Measurements from ENCODE around the gene PTPRN2. TPM values are rescaled to one million over a fixed set of nuclear protein-coding genes. Genes with fewer than 3 reads are reported as not detected.

The PTPRN2 gene
- total RNA-seq, 3 donors from 2014 or later, result 0.43 to 0.66 (median 0.63) TPM

DNA sequence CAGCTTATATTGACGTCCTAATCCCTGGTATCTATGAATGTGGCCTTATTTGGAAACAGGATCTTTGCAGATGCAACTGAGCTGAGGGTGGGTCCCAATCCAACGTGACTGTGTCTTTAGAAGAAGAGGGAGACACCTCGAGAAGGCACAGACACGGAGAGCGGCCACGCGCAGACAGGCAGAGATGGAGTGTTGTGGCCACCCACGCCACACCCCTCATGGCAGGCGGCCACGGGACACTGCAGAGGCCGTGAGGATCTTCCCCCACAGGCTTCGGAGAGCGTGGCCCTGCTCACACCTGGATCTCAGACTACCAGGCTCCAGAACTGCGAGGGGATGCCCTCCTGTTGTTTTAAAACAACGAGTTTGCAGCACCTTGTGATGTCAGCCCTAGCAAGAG, 1005.9 kb downstream of the PTPRN2 start:
- ATAC-seq (no peak), DNase-seq (no peak)
- peaks cover 15% of the 10 kb centered on the region for H3K4me1 Mint-ChIP-seq (ENCODE audit: low read depth)
- H3K36me3 Mint-ChIP-seq (ENCODE audit: insufficient read depth), result no peaks in the 10 kb centered on the region
- H3K9me3 Mint-ChIP-seq, result no peaks in the 10 kb centered on the region
- no peak overlapping the region for H3K4me3 Mint-ChIP-seq
- peaks cover 17% of the 10 kb centered on the region for H3K27me3 Mint-ChIP-seq (ENCODE audit: low read depth)

GRCh38 chr7:157580324-157580723, 1007.3 kb downstream of the PTPRN2 start:
- ATAC-seq, result no peak
- H3K27me3 Mint-ChIP-seq (ENCODE audit: low read depth), result peaks cover 6% of the 10 kb centered on the region

GRCh38 chr7:157579425-157579824, 1008.2 kb downstream of the PTPRN2 start:
- Mint-ChIP-seq H3K36me3 (ENCODE audit: insufficient read depth) (no peaks in the 10 kb centered on the region), H3K27me3 (ENCODE audit: low read depth) (peaks cover 5% of the 10 kb centered on the region), H3K4me1 (ENCODE audit: low read depth) (peaks cover 14% of the 10 kb centered on the region), H3K9me3 (no peaks in the 10 kb centered on the region), H3K4me3 (no peak overlapping the region)
- DNase-seq (no peak), ATAC-seq (no peak)

More at GRCh38 chr7:157580324-157580723, 1007.3 kb downstream of the PTPRN2 start:
- peaks cover 19% of the 10 kb centered on the region for H3K4me1 Mint-ChIP-seq (ENCODE audit: low read depth)
- H3K36me3 Mint-ChIP-seq (ENCODE audit: insufficient read depth), result no peaks in the 10 kb centered on the region
- no peaks in the 10 kb centered on the region for H3K9me3 Mint-ChIP-seq
- no peak overlapping the region for H3K4me3 Mint-ChIP-seq
- no peak for DNase-seq

DNA sequence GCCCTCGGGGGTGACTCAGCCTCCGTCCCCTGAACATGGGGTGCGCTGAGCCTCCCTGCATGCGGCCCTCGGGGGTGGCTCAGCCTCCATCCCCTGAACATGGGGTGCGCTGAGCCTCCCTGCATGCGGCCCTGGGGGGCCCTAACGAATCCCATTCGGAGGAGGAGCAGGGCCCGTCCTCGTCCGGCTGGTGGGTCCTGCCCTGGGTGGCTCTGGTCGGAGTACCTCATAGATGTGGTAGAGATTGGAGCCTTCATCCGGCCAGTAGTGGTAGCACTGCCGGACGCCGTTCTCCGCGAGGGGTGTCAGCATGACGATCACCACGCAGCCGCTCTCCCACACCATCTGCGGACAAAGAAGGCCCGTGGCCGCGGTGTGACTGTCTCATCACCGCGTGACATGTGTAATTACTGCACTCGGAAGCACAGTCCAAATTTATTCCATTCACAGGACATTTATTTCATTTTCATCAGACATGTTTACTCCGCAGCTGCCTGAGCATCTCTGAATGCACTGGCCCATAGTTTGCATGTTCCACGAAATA, 1009.8 kb downstream of the PTPRN2 start:
- Mint-ChIP-seq H3K27me3 (ENCODE audit: low read depth) (peaks cover 3% of the 10 kb centered on the region), H3K9me3 (no peaks in the 10 kb centered on the region), H3K4me3 (no peak overlapping the region), H3K36me3 (ENCODE audit: insufficient read depth) (no peaks in the 10 kb centered on the region), H3K4me1 (ENCODE audit: low read depth) (peaks cover 19% of the 10 kb centered on the region)
- ATAC-seq, result no peak
- no peak for DNase-seq

DNA sequence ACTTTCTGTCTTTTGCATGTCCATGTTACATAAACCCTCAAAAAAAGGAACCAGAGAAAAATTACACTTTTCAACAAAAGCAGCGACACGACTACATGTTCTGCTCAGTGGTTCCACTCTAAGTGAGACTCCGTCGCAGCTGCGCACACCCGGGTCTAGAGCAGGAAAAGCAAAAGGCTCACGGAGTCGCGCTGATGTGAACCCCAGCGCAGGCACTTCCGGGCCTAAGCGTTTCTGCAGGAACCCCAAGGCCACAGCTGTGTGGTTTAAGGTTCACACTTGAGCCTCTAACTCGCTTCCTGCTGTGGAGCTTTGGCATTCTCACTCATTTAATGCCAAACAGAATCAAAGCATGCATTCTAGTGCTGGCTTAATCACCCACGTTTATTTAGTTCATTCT, 1010.6 kb downstream of the PTPRN2 start:
- DNase-seq, result no peak
- H3K27me3 Mint-ChIP-seq (ENCODE audit: low read depth), result peaks cover under 1% of the 10 kb centered on the region

DNA sequence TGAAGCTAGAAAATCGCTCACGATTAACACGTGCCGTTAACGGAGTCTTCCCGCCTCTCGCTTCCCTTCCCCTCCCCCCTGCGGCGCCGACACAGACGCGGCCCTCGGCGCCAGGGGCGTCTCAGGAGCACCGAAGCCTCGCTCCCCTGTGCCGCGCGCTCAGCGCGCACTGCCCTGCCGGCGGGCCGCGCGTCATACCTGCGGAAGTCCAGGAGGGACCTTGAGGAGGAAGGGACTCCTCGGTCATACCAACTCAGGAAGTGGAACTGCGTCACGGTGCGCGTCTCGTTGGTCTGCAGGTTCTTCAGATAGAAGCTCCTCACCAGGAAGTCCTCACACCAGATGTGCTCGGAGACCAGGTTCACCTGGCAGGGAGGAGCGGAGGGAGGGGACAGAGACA, 1011.2 kb downstream of the PTPRN2 start:
- Mint-ChIP-seq H3K4me1 (ENCODE audit: low read depth) (peaks cover 19% of the 10 kb centered on the region), H3K4me3 (peak overlapping the region; percentile 78), H3K27me3 (ENCODE audit: low read depth) (no peaks in the 10 kb centered on the region), H3K36me3 (ENCODE audit: insufficient read depth) (no peaks in the 10 kb centered on the region), H3K9me3 (no peaks in the 10 kb centered on the region)
- peak; percentile 34 for DNase-seq
- ATAC-seq, result peak; percentile 80 to 84

More for the DNA sequence above, 1010.6 kb downstream of the PTPRN2 start:
- Mint-ChIP-seq H3K36me3 (ENCODE audit: insufficient read depth) (no peaks in the 10 kb centered on the region), H3K4me1 (ENCODE audit: low read depth) (peaks cover 19% of the 10 kb centered on the region), H3K4me3 (peak overlapping the region; percentile 78), H3K9me3 (no peaks in the 10 kb centered on the region)
- no peak for ATAC-seq

- DNase-seq (no peak), ATAC-seq (no peak)
- Mint-ChIP-seq H3K9me3 (no peaks in the 10 kb centered on the region), H3K4me1 (ENCODE audit: low read depth) (peaks cover 19% of the 10 kb centered on the region), H3K36me3 (ENCODE audit: insufficient read depth) (no peaks in the 10 kb centered on the region), H3K27me3 (ENCODE audit: low read depth) (no peaks in the 10 kb centered on the region), H3K4me3 (peak overlapping the region; percentile 78)
Observed at GRCh38 chr7:157575777-157576176, 1011.8 kb downstream of the PTPRN2 start.

GRCh38 chr7:157574914-157575586, 1012.6 kb downstream of the PTPRN2 start:
- no peak overlapping the region for H3K4me3 Mint-ChIP-seq
- H3K9me3 Mint-ChIP-seq, result no peaks in the 10 kb centered on the region
- no peaks in the 10 kb centered on the region for H3K27me3 Mint-ChIP-seq (ENCODE audit: low read depth)
- ATAC-seq (no peak), DNase-seq (no peak)
- peaks cover 22% of the 10 kb centered on the region for H3K4me1 Mint-ChIP-seq (ENCODE audit: low read depth)
- no peaks in the 10 kb centered on the region for H3K36me3 Mint-ChIP-seq (ENCODE audit: insufficient read depth)

DNA sequence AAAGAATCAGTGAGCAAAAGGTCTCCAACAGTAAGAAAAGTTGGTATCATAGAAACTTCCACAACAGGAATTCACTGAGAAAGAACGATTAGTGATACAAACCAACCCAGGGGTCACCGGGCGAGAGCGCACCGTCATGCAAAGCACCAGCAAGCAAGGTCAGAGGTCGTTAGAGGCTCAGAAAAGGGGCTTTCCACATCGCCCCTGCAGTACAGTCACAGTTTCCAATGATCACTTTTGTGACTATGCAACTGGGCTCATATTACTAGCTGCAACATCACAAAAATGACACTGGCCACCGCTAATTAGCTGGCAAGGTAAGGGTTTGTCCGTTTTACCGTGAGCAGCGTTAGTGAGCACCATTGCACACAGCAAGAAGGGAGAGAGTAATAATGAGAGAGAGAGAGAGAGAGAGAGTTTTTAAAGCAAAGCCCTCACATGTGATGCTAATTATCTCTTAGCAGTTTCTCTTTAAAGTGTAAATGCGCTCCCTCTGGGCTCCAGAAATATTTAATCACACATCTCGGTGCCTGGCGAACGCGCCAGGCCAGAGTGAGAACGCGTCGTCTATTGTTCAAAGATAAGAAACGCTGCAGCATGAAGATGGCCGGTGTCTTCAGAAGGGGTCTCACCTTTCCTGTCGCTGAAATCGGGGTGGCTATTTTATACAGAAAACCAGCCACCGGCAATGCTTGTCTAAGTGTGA, 1013.4 kb downstream of the PTPRN2 start:
- no peak overlapping the region for H3K4me3 Mint-ChIP-seq
- ATAC-seq (no peak), DNase-seq (no peak)
- no peaks in the 10 kb centered on the region for H3K27me3 Mint-ChIP-seq (ENCODE audit: low read depth)
- no peaks in the 10 kb centered on the region for H3K9me3 Mint-ChIP-seq
- H3K4me1 Mint-ChIP-seq (ENCODE audit: low read depth), result peaks cover 27% of the 10 kb centered on the region
- H3K36me3 Mint-ChIP-seq (ENCODE audit: insufficient read depth), result no peaks in the 10 kb centered on the region

- H3K4me3 Mint-ChIP-seq, result no peak overlapping the region
- no peaks in the 10 kb centered on the region for H3K36me3 Mint-ChIP-seq (ENCODE audit: insufficient read depth)
- ATAC-seq, result no peak
- no peaks in the 10 kb centered on the region for H3K27me3 Mint-ChIP-seq (ENCODE audit: low read depth)
- no peak for DNase-seq
- peaks cover 37% of the 10 kb centered on the region for H3K4me1 Mint-ChIP-seq (ENCODE audit: low read depth)
- no peaks in the 10 kb centered on the region for H3K9me3 Mint-ChIP-seq
Observed at GRCh38 chr7:157573244-157573643, 1014.4 kb downstream of the PTPRN2 start.

DNA sequence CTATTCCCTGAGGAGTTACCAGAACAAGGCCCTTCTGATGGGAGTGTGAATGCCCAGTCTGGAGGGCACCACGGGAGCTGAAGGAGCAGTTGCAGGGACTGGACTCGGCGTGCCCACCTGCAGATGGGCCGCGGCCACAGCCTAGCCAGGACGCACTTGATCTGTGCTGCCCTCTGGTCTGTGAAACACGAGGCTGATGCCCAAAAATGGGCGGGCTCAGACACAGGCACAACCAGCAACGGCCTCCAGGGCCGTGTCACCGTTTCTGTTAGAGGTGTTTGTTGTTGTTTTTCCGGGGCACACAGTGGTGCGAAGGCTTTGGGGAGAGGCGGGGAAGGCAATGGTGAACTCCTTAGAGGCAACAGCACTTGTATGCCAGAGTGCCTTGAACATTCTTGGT, 1015.0 kb downstream of the PTPRN2 start:
- DNase-seq, result no peak
- Mint-ChIP-seq H3K36me3 (ENCODE audit: insufficient read depth) (no peaks in the 10 kb centered on the region), H3K27me3 (ENCODE audit: low read depth) (no peaks in the 10 kb centered on the region), H3K4me3 (no peak overlapping the region), H3K9me3 (no peaks in the 10 kb centered on the region), H3K4me1 (ENCODE audit: low read depth) (peaks cover 42% of the 10 kb centered on the region)
- ATAC-seq, result no peak

- no peaks in the 10 kb centered on the region for H3K36me3 Mint-ChIP-seq (ENCODE audit: insufficient read depth)
- DNase-seq (no peak), ATAC-seq (peak in 1 of 2 donors; percentile 25)
- no peak overlapping the region for H3K4me3 Mint-ChIP-seq
- no peaks in the 10 kb centered on the region for H3K9me3 Mint-ChIP-seq
- peaks cover 34% of the 10 kb centered on the region for H3K4me1 Mint-ChIP-seq (ENCODE audit: low read depth)
- H3K27me3 Mint-ChIP-seq (ENCODE audit: low read depth), result no peaks in the 10 kb centered on the region
Observed at GRCh38 chr7:157570531-157571200, 1017.0 kb downstream of the PTPRN2 start.

GRCh38 chr7:157569967-157570366, 1017.7 kb downstream of the PTPRN2 start:
- Mint-ChIP-seq H3K9me3 (no peaks in the 10 kb centered on the region), H3K4me1 (ENCODE audit: low read depth) (peaks cover 29% of the 10 kb centered on the region), H3K4me3 (peak overlapping the region; percentile 83), H3K27me3 (ENCODE audit: low read depth) (no peaks in the 10 kb centered on the region), H3K36me3 (ENCODE audit: insufficient read depth) (no peaks in the 10 kb centered on the region)
- DNase-seq (no peak), ATAC-seq (no peak)

DNA sequence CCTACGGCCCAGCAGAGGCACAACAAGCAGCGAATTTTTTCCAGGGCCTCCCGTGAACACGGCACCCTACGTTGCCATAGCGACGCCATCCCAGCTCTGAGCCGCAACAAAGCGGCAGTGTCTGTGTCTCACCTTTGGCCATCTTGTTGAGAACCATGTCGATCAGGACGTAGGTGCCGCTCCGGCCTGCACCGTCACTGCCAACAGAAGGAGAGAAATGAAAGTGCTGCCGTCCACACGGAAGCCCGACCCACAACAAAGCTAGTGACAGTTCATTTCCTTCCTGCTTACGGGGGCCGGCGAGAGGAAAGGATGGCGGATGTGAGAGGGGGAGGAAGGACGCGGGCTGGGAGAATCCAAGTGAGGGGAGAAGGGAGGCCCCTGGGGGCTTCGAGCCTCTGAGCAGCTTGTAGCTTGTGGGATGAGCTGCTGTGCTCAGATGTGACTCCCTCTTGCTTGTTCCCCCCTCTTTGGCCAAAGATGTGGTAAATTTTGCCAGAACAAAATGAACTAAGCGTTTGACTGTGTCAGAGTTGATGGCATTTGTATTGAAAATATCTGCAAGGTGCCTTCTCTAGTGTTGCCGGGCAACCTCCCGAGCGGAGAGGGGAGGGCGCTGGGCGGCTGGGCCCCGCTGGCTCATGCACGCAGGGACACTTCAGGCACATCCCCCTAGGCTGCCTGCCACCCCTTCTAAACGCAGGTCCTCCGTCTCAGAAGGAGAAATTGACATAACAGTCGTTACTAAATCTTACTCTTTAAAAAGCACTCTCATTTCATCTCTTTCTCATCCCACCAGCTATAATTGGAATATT, 1018.6 kb downstream of the PTPRN2 start:
- no peaks in the 10 kb centered on the region for H3K36me3 Mint-ChIP-seq (ENCODE audit: insufficient read depth)
- ATAC-seq (peak; percentile 74 to 76), DNase-seq (peak; percentile 40)
- H3K27me3 Mint-ChIP-seq (ENCODE audit: low read depth), result no peaks in the 10 kb centered on the region
- peaks cover 30% of the 10 kb centered on the region for H3K4me1 Mint-ChIP-seq (ENCODE audit: low read depth)
- no peaks in the 10 kb centered on the region for H3K9me3 Mint-ChIP-seq
- H3K4me3 Mint-ChIP-seq, result peak overlapping the region; percentile 83

All from activated T-cell treated with anti-CD3 and anti-CD28 coated beads, Interleukin-2, amount 50 U/mL, for 4 hours (primary cell).